ENCODE data around the gene IQCM.

Gene IQCM

DNA sequence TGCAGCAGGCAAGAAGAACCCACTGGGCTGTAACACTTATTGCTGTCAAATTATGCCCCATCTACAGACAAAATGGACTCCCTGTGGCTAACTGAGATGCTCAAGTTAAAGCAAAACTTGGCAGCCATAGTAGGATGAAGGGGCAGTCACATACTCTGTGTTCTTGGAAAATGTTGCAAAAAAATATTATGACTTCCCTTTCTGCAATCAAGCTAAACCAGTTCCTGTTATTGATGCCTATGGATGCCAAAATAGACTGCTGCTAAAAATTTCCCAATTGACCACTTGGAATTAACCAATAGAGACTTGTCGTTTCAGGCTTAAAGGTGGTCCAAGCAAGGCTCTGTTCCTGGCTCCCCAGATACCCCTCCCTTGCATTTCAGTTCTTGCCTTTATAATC, 49.5 kb downstream of the IQCM start:
- Histone ChIP-seq H3K27ac (ENCODE audit: low read length, poor library complexity, severe bottlenecking) (no peak overlapping the region), H3K14ac (ENCODE audit: low read length in 2 of 2) (no peak overlapping the region), H4K91ac (ENCODE audit: low read length) (no peak overlapping the region), H3K4me3 (ENCODE audit: insufficient read depth in 1 of 2, low read depth in 1 of 2, low read length in 2 of 2) (no peak overlapping the region), H2AFZ (ENCODE audit: low read depth, low read length) (no peak overlapping the region), H3K27me3 (ENCODE audit: control insufficient read depth in 1 of 2, insufficient read depth in 1 of 2, low read length in 2 of 2) (no peaks in the 10 kb centered on the region), H2BK15ac (ENCODE audit: low read depth, poor library complexity, severe bottlenecking) (no peak overlapping the region), H3K9me3 (ENCODE audit: control insufficient read depth, low read length) (no peaks in the 10 kb centered on the region), H2AK5ac (ENCODE audit: low read length, severe bottlenecking) (no peak overlapping the region), H4K8ac (ENCODE audit: low read length) (no peak overlapping the region), H3K9ac (ENCODE audit: low read length) (no peak overlapping the region), H3K18ac (ENCODE audit: low read depth in 1 of 2, low read length in 2 of 2) (no peak overlapping the region), H3K4me2 (ENCODE audit: low read length, poor library complexity, severe bottlenecking) (no peak overlapping the region), H3K79me1 (replicated peaks; ENCODE audit: low read length, poor library complexity, severe bottlenecking) (no peaks in the 10 kb centered on the region), H2BK120ac (ENCODE audit: low read depth, low read length) (no peak overlapping the region), H3K23ac (ENCODE audit: low read length in 2 of 2) (no peak overlapping the region), H2BK5ac (ENCODE audit: low read depth, low read length, poor library complexity, severe bottlenecking) (no peak overlapping the region), H3K4ac (ENCODE audit: low read depth in 1 of 2, low read length in 2 of 2) (no peak overlapping the region), H3K36me3 (ENCODE audit: control insufficient read depth in 1 of 2, insufficient read depth in 2 of 2, low read depth in 1 of 2, low read length in 2 of 2) (no peaks in the 10 kb centered on the region), H2BK12ac (ENCODE audit: low read length in 2 of 2) (no peak overlapping the region), H3K4me1 (ENCODE audit: control insufficient read depth, insufficient read depth, low read depth, low read length) (no peaks in the 10 kb centered on the region)
- no peak for DNase-seq
- WGBS: 89% methylated on average over 1 of the region's 1 CpG

DNA sequence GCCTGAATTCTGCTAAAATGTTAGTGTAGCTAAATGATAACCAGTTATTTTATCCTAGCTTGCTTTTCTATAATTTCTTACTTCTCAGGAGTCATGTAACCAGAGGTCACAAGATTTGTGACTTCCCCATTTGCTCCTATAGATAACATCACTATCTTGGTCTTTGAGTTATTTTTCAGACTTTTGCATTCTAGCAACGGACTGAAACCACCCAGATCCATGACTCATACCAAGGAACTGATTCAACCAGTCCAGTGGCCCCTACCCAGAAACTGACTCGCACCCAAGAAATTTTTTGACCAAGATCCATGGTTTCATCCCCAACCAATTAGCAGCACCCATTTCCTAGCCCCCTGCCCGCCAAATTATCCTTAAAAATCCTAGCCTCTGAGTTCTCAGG, 50.0 kb downstream of the IQCM start:
- no peak overlapping the region for H2AK5ac ChIP-seq (ENCODE audit: low read length, severe bottlenecking)
- H2BK120ac ChIP-seq (ENCODE audit: low read depth, low read length): no peak overlapping the region
- no peaks in the 10 kb centered on the region for H3K36me3 ChIP-seq (ENCODE audit: control insufficient read depth in 1 of 2, insufficient read depth in 2 of 2, low read depth in 1 of 2, low read length in 2 of 2)
- H3K4me3 ChIP-seq (ENCODE audit: insufficient read depth in 1 of 2, low read depth in 1 of 2, low read length in 2 of 2): no peak overlapping the region
- H3K23ac ChIP-seq (ENCODE audit: low read length in 2 of 2): no peak overlapping the region
- H3K4me1 ChIP-seq (ENCODE audit: control insufficient read depth, insufficient read depth, low read depth, low read length): no peaks in the 10 kb centered on the region
- no peak overlapping the region for H4K8ac ChIP-seq (ENCODE audit: low read length)
- H2BK15ac ChIP-seq (ENCODE audit: low read depth, poor library complexity, severe bottlenecking): no peak overlapping the region
- H3K79me1 ChIP-seq (replicated peaks; ENCODE audit: low read length, poor library complexity, severe bottlenecking): no peaks in the 10 kb centered on the region
- H3K4me2 ChIP-seq (ENCODE audit: low read length, poor library complexity, severe bottlenecking): no peak overlapping the region
- H3K27ac ChIP-seq (ENCODE audit: low read length, poor library complexity, severe bottlenecking): no peak overlapping the region
- H3K4ac ChIP-seq (ENCODE audit: low read depth in 1 of 2, low read length in 2 of 2): no peak overlapping the region
- H2BK5ac ChIP-seq (ENCODE audit: low read depth, low read length, poor library complexity, severe bottlenecking): no peak overlapping the region
- no peak overlapping the region for H3K14ac ChIP-seq (ENCODE audit: low read length in 2 of 2)
- no peak overlapping the region for H3K18ac ChIP-seq (ENCODE audit: low read depth in 1 of 2, low read length in 2 of 2)
- whole genome bisulfite sequencing: 48% methylated on average over 3 of the region's 3 CpGs
- H3K27me3 ChIP-seq (ENCODE audit: control insufficient read depth in 1 of 2, insufficient read depth in 1 of 2, low read length in 2 of 2): no peaks in the 10 kb centered on the region
- no peak overlapping the region for H2BK12ac ChIP-seq (ENCODE audit: low read length in 2 of 2)
- H3K9me3 ChIP-seq (ENCODE audit: control insufficient read depth, low read length): no peaks in the 10 kb centered on the region
- no peak overlapping the region for H2AFZ ChIP-seq (ENCODE audit: low read depth, low read length)
- no peak overlapping the region for H4K91ac ChIP-seq (ENCODE audit: low read length)
- no peak overlapping the region for H3K9ac ChIP-seq (ENCODE audit: low read length)
- DNase-seq: peak; percentile 38

DNA sequence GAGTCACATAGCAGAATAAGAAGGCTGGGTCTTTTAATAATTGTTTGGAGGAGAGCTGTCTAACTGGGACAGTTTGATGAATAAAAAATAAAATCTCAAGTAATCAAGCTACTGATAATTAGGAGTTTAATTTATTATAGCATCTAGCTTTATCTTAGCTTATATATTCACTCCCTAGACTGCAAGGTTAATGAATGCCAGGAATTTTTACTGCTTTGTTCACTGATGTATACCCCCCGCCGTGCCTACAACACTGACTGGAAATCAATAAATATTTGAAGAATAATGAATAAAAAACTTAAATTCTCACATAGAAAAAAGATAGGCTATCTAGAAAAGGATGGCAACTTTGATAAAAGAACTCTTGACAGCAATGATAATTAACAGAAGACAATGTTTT, 59.7 kb downstream of the IQCM start:
- H3K23ac ChIP-seq (ENCODE audit: low read length in 2 of 2): no peak overlapping the region
- no peak overlapping the region for H2AFZ ChIP-seq (ENCODE audit: low read depth, low read length)
- H3K27me3 ChIP-seq (ENCODE audit: control insufficient read depth in 1 of 2, insufficient read depth in 1 of 2, low read length in 2 of 2): no peaks in the 10 kb centered on the region
- no peak overlapping the region for H3K14ac ChIP-seq (ENCODE audit: low read length in 2 of 2)
- H3K79me1 ChIP-seq (replicated peaks; ENCODE audit: low read length, poor library complexity, severe bottlenecking): no peaks in the 10 kb centered on the region
- no peak overlapping the region for H4K8ac ChIP-seq (ENCODE audit: low read length)
- no peak overlapping the region for H3K9ac ChIP-seq (ENCODE audit: low read length)
- no peaks in the 10 kb centered on the region for H3K4me1 ChIP-seq (ENCODE audit: control insufficient read depth, insufficient read depth, low read depth, low read length)
- no peak overlapping the region for H3K27ac ChIP-seq (ENCODE audit: low read length, poor library complexity, severe bottlenecking)
- H3K4me2 ChIP-seq (ENCODE audit: low read length, poor library complexity, severe bottlenecking): no peak overlapping the region
- no peaks in the 10 kb centered on the region for H3K9me3 ChIP-seq (ENCODE audit: control insufficient read depth, low read length)
- no peak for DNase-seq
- no peak overlapping the region for H2BK15ac ChIP-seq (ENCODE audit: low read depth, poor library complexity, severe bottlenecking)
- H2BK120ac ChIP-seq (ENCODE audit: low read depth, low read length): no peak overlapping the region
- H2BK12ac ChIP-seq (ENCODE audit: low read length in 2 of 2): no peak overlapping the region
- no peak overlapping the region for H3K4ac ChIP-seq (ENCODE audit: low read depth in 1 of 2, low read length in 2 of 2)
- H4K91ac ChIP-seq (ENCODE audit: low read length): no peak overlapping the region
- H3K18ac ChIP-seq (ENCODE audit: low read depth in 1 of 2, low read length in 2 of 2): no peak overlapping the region
- H3K36me3 ChIP-seq (ENCODE audit: control insufficient read depth in 1 of 2, insufficient read depth in 2 of 2, low read depth in 1 of 2, low read length in 2 of 2): no peaks in the 10 kb centered on the region
- WGBS: no CpG with 5 or more reads among the region's 2 CpGs
- H3K4me3 ChIP-seq (ENCODE audit: insufficient read depth in 1 of 2, low read depth in 1 of 2, low read length in 2 of 2): no peak overlapping the region
- no peak overlapping the region for H2BK5ac ChIP-seq (ENCODE audit: low read depth, low read length, poor library complexity, severe bottlenecking)
- no peak overlapping the region for H2AK5ac ChIP-seq (ENCODE audit: low read length, severe bottlenecking)

DNA sequence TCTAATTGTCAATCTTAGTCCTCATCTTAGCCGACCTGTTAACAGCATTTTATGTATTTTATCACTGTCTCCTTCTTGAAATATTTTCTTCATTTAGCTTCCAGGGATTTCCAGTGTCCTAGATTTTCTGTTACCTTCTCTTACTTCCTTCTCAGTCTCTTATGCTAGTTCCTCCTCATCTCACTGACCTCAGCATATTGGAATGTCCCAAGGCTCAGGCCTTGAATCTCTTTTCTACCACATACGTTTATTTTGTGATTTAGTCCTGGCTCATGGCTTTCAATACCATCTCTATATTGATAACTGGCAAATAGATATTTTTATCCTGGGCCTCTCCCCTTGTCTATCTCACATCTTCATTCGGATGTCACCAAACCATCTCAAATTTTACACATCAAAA, 61.1 kb downstream of the IQCM start:
- Histone ChIP-seq H2AFZ (ENCODE audit: low read depth, low read length) (no peak overlapping the region), H3K4ac (ENCODE audit: low read depth in 1 of 2, low read length in 2 of 2) (no peak overlapping the region), H3K79me1 (replicated peaks; ENCODE audit: low read length, poor library complexity, severe bottlenecking) (no peaks in the 10 kb centered on the region), H3K4me1 (ENCODE audit: control insufficient read depth, insufficient read depth, low read depth, low read length) (no peaks in the 10 kb centered on the region), H4K8ac (ENCODE audit: low read length) (no peak overlapping the region), H3K27me3 (ENCODE audit: control insufficient read depth in 1 of 2, insufficient read depth in 1 of 2, low read length in 2 of 2) (no peaks in the 10 kb centered on the region), H3K9ac (ENCODE audit: low read length) (no peak overlapping the region), H2AK5ac (ENCODE audit: low read length, severe bottlenecking) (no peak overlapping the region), H2BK15ac (ENCODE audit: low read depth, poor library complexity, severe bottlenecking) (no peak overlapping the region), H3K23ac (ENCODE audit: low read length in 2 of 2) (no peak overlapping the region), H3K4me2 (ENCODE audit: low read length, poor library complexity, severe bottlenecking) (no peak overlapping the region), H2BK5ac (ENCODE audit: low read depth, low read length, poor library complexity, severe bottlenecking) (no peak overlapping the region), H3K9me3 (ENCODE audit: control insufficient read depth, low read length) (no peaks in the 10 kb centered on the region), H2BK120ac (ENCODE audit: low read depth, low read length) (no peak overlapping the region), H3K36me3 (ENCODE audit: control insufficient read depth in 1 of 2, insufficient read depth in 2 of 2, low read depth in 1 of 2, low read length in 2 of 2) (no peaks in the 10 kb centered on the region), H3K27ac (ENCODE audit: low read length, poor library complexity, severe bottlenecking) (no peak overlapping the region), H3K14ac (ENCODE audit: low read length in 2 of 2) (no peak overlapping the region), H4K91ac (ENCODE audit: low read length) (no peak overlapping the region), H3K18ac (ENCODE audit: low read depth in 1 of 2, low read length in 2 of 2) (no peak overlapping the region), H3K4me3 (ENCODE audit: insufficient read depth in 1 of 2, low read depth in 1 of 2, low read length in 2 of 2) (no peak overlapping the region), H2BK12ac (ENCODE audit: low read length in 2 of 2) (no peak overlapping the region)
- peak; percentile 30 for DNase-seq
- 64% methylated on average over 3 of the region's 3 CpGs for WGBS
